Raji (cell line): Measurements from ENCODE around the gene ZNF337.

Experiments used
- POLR2A ChIP-seq: IDR thresholded peaks from 2 replicates; pipeline ENCODE4 v1.6.1; 2011; ENCODE audit warnings: low read depth, low read length, control low read depth; ENCODE audit not compliant: insufficient read depth

Gene ZNF337

DNA sequence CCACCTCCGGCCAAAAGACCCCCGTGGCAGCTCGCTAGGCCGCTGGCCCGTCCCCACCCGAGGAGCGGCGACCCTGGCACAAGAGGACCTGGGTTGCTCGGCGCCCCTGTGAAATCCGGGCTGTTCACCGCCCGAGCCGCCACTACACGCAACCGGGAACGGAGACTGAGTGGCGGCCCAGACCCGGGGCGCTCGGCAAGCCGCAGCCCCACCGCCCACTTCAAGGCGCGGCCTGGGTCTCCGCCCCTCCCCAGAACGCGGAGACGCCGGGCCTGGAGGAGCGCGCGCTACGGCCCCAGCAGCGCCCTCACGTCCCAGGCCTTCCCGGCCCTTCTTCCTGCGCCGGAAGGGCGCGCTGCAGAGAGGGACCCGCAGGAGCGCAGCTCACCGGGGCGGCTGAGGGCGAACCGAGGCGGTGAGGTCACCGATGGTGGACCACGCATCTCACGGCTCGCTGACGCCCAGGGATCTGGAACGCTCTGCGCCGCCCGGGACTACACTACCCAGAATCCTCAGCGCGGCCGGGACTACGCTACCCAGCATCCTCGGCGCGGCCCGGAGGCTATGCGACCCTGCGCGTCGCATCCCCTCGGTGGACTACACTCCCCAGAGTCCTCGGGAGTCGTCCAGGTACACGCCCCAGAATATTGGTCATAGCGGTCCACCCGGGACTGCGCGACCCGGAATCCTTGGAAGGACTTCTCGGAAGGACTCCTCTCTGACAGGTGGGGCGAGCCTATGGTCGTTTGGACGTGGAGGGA, at the start of gene ZNF337:
Gene ZNF337, minus strand, starts transcription at position 483 of the 761 bp plus-strand sequence. CDS start 10,436 bp downstream, outside the sequence.
- TF ChIP-seq POLR2A = peak; percentile 86

DNA sequence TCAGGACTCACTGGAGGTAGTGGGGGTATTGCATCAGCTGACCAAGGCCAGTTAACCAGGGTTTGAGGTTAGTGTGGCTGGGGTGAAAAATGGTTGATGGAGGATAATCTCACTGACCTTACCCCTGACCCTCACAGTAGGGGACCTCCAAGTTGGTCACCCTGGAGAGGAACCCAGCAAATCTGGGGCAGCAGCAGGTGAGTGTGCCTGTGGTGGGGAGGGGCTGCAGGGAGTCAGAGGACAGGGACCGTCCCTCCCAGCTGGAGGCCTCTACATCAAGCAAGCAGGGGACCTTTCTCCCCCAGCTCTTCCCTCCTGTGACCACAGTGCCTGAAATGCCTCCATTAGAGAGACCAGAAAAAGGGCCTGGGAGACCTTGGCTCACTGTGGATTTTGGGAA, 49.1 kb upstream of the ZNF337 start:
- no peak for TF ChIP-seq POLR2A

DNA sequence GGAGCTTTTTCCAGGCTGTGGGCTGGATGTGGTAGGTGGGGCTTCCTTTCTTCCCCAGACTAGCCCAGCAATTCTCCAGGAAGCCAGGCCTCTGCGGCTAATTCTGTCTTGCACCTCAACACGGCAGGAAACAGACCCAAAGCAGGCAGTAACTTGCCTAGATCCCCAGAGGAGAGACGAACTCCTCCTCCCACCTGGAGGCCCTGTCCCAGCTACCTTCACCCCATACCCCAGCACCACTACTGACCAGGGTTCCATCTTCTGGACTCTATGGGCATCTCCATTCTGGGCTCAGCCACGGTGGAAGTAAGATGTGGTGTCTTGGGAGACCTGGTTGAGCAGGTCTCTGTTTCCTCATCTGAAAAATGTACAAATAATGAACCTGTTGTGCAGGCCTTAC, 48.4 kb upstream of the ZNF337 start:
- no peak for TF ChIP-seq POLR2A

DNA sequence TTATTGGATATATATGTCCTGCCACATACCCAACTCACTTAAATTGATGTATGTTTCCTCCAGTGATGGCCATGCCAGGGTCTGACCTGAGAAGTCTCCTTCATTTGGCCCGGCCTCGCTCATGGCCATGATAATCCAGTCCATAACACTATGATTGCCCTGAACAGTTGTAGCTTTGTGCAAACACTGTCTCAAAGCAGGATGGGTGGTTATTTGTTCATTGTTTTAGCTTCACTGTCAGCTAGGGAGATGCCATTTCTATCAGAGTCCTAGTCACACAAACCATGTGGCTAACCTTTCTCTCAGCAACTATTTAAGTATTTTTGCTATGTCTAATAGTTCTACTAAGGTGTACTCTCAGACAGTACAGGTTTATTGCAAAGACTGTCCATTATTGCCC, 47.6 kb upstream of the ZNF337 start:
- TF ChIP-seq POLR2A = no peak

DNA sequence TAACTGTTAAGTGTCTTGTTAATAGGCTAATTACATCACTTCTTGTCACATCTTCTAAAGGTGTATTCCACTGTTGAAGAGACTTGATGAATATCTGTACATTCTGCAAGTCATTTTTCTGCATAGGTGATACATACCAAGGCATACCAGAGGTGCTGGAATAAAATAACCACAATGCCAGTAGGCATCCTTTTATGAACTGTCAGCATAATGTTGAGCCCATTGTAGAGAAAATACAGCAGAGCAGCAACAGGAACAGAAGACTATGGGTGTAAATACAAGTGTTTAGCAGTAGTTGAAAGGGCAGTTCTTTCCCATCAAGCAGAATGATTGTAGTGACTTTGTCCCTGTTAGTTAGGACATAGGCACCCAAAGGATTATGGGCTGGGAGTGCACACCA, 44.4 kb upstream of the ZNF337 start:
- no peak for TF ChIP-seq POLR2A

DNA sequence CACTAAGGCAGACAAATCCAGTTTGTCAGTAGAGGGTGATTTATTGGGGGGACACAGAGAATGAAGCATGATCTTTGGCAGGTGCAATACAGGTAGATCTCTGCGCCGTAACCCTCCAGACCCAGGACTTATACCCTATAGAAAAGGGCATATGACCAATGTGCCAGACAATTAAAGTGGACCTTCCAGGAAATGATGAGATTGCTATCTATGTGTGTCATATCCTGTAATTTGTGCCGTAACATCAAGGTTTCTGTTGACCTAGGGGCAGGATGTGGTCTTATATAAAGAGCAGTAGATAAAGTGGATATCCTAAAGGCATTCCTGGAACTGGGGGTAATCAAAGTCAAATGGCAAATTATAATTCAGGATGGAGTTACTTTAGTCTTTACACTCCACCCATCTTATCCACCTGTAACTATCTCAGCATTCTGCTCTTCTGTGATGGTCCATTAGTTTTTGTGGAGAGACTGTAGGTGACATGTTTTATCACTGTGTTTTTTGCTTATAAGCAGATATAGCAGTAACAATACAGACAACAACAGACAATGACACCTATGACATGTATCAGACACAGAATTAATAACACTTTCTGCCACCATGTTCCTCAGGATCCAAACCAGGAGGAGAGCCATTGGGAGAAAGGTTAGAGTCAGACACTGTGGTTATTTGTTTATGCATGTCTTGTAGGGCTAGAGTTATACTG, 43.1 kb upstream of the ZNF337 start:
- no peak for TF ChIP-seq POLR2A

DNA sequence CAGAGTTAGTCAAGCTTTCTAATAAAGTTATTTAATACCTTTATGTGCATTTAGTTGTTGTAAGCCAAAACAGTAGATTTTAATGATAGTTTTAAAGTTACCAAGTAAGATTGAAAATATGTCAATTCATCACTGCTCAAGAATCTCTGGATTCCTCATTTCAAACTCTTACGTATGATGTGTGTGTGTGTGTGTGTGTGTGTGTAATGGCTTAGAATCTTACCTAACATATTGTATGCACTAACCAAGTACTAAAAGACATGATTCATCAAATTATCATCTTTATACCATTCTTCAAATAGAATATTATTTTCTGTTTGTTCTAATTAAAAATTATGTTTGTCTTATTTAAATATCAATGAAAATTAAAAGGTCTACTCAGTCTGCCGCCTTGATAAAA, 41.5 kb upstream of the ZNF337 start:
- no peak for TF ChIP-seq POLR2A

DNA sequence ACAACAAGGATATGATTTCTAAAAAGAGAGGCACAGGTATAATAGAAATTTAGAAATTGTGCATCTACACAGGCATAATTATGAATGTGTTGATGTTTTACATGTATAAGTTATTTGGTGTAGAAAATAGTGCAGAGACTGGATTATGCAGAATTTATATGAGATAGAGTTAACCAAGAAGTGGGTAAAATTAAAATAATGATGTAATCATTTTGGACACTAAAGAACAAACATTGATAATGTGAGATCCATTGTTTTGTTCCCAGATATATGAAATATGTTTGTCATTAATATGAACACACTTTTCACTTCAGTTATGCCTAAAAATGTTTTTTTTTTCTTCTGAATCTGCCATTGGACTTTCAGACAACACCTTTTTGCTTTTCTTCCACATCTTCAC, 37.2 kb upstream of the ZNF337 start:
- TF ChIP-seq POLR2A = no peak

DNA sequence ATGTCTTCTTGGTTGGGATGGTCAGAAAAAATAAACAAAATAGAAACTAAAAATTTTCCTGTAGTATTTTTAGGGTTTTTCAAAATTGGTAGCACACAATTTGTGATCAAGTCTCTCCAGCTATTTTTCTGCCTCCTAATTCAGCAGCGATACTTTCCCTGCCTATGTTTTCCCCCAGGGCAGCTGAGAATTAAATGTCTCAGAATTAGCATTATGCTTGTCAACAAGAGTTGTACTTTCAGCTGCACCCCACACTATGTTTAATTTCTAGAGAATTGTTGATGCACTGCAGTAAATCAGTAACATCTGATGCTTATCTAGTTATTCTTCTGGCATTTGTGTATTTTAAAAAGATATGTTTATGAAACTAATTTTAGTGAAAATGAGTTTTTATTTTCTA, 34.2 kb upstream of the ZNF337 start:
- no peak for TF ChIP-seq POLR2A

DNA sequence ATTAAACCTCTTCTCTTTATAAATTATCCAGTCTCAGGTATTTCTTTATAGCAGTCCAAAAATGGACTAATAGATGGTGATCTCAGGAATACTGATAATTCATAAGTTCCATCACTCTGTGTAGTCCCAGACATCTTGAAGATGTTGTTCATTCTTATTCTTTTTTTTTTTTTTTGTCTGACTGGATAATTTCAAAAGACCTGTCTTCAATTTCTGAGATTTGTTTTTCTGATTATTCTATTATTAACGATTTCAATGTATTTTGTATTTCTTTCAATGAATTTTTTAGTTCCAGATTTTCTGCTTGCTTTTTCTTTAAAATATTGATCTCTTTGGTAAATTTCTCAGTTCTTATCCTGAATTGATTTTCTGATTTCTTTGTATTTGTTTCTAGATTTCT, 29.7 kb upstream of the ZNF337 start:
- TF ChIP-seq POLR2A = no peak

DNA sequence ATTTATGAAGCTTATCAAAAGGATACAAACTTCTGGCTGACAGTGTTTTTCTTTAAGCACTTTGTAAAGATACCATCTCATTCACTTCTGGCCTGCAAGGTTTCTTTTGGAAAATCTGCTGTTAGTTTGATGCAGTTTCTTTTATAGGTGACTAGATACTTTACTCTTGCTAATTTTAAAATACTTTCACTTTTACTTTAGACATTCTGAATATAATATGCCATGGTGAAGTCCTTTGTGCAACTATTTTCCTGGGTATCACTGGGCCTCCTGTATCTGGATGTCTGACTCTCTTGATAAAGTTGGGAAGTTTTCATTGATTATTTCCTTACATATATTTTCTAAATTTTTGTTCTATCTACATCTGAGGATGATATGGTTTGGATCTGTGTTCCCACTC, 29.0 kb upstream of the ZNF337 start:
- TF ChIP-seq POLR2A = no peak

DNA sequence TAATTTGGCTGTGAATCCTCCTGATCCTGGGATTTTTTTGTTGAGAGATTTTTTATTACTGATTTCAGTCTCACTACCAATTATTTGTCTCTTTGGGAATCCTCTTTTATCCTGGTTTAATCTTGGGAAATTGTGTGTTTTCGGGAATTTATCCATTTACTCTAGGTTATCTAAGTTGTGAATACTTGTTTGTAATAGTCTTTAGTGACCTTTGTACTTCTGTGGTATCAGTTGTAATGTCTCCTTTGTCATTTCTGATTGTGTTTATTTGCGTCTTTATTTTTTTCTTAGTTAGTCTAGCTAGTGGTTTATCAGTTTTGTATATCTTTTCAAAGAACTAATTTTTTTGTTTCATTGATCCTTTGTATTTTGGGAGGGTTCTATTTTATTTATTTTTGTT, 27.3 kb upstream of the ZNF337 start:
- no peak for TF ChIP-seq POLR2A

DNA sequence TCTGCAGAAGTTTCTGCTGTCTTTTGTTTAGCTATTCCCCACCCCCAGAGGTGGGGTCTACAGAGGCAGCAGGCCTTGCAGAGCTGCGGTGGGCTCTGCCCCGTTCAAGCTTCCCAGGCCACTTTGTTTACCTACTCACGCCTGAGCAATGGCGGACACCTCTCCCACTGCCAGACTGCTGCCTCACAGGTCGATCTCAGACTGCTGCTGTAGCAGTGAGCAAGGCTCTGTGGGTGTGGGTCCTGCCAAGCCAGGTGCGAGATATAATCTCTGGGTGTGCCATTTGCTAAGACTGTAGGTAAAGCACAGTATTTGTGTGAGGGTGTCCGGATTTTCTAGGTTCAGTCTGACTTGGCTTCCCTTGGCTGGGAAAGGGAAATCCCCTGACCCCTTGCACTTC, 23.6 kb upstream of the ZNF337 start:
- no peak for TF ChIP-seq POLR2A

DNA sequence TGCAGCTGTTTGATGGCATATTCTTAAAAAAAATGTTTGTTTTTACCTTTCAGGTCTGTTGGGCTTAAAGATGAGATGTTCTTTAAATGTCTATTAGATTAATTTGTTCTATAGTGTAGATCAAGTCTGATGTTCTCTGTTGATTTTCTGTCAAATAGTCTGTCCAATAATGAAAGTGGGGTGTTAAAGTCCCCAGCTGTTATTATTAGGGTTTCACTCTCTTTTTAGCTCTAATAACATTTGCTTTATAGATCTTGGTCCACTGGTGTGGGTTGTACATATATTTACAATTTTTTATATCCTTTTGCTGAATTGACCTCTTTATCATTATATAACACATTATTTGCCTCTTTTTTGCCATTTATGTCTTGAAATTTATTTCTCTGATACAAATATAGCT, 11.0 kb upstream of the ZNF337 start:
- no peak for TF ChIP-seq POLR2A

DNA sequence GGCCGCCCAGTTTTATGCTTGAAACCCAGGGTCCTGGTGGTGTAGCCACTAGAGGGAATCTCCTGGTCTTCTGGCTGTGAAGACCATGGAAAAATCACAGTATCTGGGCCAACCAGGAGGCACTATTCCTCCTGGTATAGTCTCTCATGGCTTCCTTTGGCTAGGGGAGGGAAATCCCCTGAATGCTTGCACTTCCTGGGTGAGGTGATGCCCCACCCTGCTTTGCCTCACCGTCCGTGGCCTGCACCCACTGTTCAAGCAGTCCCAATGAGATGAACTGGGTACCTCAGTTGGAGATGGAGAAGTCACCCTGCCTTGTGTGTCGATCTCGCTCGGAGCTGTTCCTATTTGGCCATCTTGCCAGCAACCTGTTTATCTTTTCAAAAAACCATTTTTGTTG, 10.1 kb upstream of the ZNF337 start:
- no peak for TF ChIP-seq POLR2A

DNA sequence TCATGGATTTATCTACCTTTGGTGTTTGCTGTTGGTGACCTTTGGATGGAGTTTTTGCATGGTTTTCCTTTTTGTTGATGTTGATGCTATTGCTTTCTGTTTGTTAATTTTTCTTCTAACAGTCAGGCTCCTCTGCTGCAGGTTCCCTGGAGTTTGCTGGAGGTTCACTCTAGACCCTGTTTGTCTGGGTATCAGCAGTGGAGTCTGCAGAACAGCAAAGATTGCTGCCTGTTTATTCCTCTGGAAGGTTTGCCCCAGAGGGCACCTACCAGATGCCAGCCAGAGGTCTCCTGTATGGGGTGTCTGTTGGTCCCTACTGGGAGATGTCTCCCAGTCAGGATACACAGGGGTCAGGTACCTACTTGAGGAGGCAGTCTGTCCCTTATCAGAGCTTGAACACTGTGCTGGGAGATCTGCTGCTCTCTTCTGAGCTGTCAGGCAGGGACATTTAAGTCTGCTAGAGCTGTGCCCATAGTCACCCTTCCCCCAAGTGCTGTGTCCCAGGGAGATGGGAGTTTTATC, 9.2 kb upstream of the ZNF337 start:
- TF ChIP-seq POLR2A = no peak
